Peyer's patch (tissue), 4 donors: ENCODE results near the gene DGKH. TPM values are rescaled to one million over a fixed set of nuclear protein-coding genes. Genes with fewer than 3 reads are reported as not detected.

ENCODE experiments used
- DNase-seq, 3 donors: peaks; one replicate each; pipeline ENCODE4 v3.0.0-alpha.2; 2017 to 2019
- H3K27ac ChIP-seq, 4 donors: fragments of 200-600 bp; sonication (generic); one replicate each; pipeline ENCODE4 v1.5.1; 2016 to 2019
- H3K27me3 ChIP-seq, 2 donors: fragments of 200-600 bp; sonication (generic); one replicate each; pipeline ENCODE4 v1.5.1; 2019
- H3K36me3 ChIP-seq, 3 donors: fragments of 200-600 bp; sonication (generic); one replicate each; pipeline ENCODE4 v1.5.1; 2016 to 2019
- H3K4me1 ChIP-seq, 4 donors: fragments of 200-600 bp; sonication (generic); one replicate each; pipeline ENCODE4 v1.5.1; 2016 to 2019
- H3K4me3 ChIP-seq, 4 donors: fragments of 200-600 bp; sonication (generic); 1 replicate in 3 of 4; 2 replicates in 1 of 4; pipeline ENCODE4 v1.5.1; 2016 to 2019; ENCODE audit warnings: mild to moderate bottlenecking in 1 of 4
- H3K9me3 ChIP-seq, 4 donors: fragments of 200-600 bp; sonication (generic); one replicate each; pipeline ENCODE4 v1.5.1; 2016 to 2019; ENCODE audit warnings: mild to moderate bottlenecking in 1 of 4
- POLR2A ChIP-seq, 2 donors: fragments of 450-650 bp; IDR thresholded peaks; one replicate each; pipeline ENCODE4 v1.5.1; 2017; ENCODE audit warnings: antibody characterized with exemption in 2 of 2, mild to moderate bottlenecking in 2 of 2, moderate library complexity in 2 of 2
- total RNA-seq, 4 donors: library from RNA; depleted of rRNA; stranded (reverse); fragments of >200 nt; gene quantifications; one replicate each; pipeline ENCODE4 v1.1.0, GENCODE V29; 2016
- TF ChIP-seq, protein P1 (sequence below), 6 experiments: fragments of 450-650 bp in 4 of 6; fragments of 200-600 bp in 2 of 6; sonication (generic) in 1 of 6; IDR thresholded peaks; one replicate each; pipeline ENCODE4 v1.5.1; 2017 to 2019; ENCODE audit warnings: antibody characterized with exemption in 6 of 6, mild to moderate bottlenecking in 3 of 6, moderate library complexity in 1 of 6

DGKH gene
- total RNA-seq, 4 donors from 2014 or later, result 9.5 to 30.5 (median 18.8) TPM

DNA sequence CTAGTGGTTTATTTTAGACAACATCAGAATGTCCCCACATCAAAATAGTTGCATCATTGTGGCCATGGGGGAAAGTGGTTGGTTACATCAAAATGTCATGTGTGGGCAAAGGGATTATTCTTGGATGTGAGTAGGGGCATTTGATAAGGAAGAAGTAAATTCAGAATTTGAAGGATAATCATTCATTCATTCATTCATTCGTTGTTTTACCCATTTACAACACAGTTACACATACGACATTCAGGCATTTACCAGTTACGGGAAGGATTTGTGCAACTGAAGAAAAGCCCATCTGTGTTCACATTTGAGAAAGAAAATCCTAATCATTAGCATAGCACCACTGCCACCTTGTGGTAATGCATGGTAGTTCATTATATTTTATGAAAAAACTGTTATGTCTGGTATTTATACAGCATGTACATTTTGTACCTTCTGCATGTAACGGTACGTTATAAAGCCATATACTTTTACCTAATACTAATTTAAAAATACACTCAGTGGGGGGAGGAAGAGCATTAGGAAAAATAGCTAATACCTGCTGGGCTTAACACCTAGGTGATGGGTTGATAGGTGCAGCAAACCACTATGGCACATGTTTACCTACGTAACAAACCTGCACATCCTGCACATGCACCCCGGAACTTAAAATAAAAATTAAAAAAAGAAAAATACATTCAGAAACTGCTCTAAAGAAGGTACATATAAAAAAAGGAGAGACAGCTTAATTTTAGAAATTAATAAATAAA lies 62.1 kb downstream of the DGKH start:
- TF ChIP-seq POLR2A (IDR thresholded peaks at IDR 0.05), result no peak
- TF ChIP-seq, protein P1, sequence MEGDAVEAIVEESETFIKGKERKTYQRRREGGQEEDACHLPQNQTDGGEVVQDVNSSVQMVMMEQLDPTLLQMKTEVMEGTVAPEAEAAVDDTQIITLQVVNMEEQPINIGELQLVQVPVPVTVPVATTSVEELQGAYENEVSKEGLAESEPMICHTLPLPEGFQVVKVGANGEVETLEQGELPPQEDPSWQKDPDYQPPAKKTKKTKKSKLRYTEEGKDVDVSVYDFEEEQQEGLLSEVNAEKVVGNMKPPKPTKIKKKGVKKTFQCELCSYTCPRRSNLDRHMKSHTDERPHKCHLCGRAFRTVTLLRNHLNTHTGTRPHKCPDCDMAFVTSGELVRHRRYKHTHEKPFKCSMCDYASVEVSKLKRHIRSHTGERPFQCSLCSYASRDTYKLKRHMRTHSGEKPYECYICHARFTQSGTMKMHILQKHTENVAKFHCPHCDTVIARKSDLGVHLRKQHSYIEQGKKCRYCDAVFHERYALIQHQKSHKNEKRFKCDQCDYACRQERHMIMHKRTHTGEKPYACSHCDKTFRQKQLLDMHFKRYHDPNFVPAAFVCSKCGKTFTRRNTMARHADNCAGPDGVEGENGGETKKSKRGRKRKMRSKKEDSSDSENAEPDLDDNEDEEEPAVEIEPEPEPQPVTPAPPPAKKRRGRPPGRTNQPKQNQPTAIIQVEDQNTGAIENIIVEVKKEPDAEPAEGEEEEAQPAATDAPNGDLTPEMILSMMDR (IDR thresholded peaks at IDR 0.05), result peak; percentile 66 to 96 (median 90)
- Histone ChIP-seq H3K4me3 (no peak overlapping the region), H3K9me3 (no peaks in the 10 kb centered on the region), H3K27me3 (no peaks in the 10 kb centered on the region), H3K36me3 (no peaks in the 10 kb centered on the region), H3K27ac (no peak overlapping the region), H3K4me1 (no peaks in the 10 kb centered on the region)
- no peak for DNase-seq

DNA sequence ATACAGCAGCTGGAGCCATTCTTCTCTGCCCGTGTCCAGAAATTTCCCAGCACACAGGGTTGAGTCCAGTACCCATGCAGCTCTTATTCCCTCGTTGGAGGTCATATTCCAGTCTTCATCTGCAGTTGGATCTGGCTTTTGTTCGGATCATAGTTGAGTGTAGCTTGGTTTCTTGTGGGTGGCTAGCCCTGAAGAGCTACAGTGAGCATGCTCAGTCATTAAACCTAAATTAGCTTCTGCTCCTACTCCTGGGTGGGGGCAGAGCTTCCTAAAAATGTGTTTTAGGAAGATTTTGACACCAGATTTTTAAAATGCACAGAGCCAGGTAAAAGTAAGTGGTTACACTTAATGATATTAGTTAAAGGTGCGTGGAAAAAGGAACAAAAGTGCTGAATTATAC lies 64.4 kb downstream of the DGKH start:
- Histone ChIP-seq H3K9me3 (no peaks in the 10 kb centered on the region), H3K4me3 (no peak overlapping the region), H3K36me3 (no peaks in the 10 kb centered on the region), H3K27ac (no peak overlapping the region), H3K4me1 (no peaks in the 10 kb centered on the region), H3K27me3 (no peaks in the 10 kb centered on the region)
- TF ChIP-seq POLR2A (IDR thresholded peaks at IDR 0.05), result no peak
- TF ChIP-seq, protein P1 (IDR thresholded peaks at IDR 0.05), result no peak
- no peak for DNase-seq

DNA sequence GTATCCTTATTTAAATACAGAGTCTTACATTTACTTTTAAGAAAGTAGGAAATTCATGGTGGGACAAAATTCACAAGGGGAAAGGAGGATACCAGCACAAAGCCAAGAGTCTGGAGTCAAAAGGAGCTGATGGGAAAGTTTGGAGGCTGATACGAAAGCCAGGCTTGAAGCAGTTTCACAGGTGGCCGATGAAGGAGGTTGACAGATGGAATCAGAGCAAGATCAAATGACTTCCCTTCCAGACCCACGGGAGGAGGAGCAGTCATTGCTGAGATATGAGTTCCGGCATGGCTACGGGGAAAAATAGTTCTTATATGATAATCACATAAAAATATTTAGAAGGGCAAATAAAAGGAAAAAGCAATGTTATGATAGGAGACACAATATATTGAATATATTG lies 65.0 kb downstream of the DGKH start:
- Histone ChIP-seq H3K9me3 (no peaks in the 10 kb centered on the region), H3K27me3 (no peaks in the 10 kb centered on the region), H3K36me3 (no peaks in the 10 kb centered on the region), H3K4me3 (no peak overlapping the region), H3K4me1 (no peaks in the 10 kb centered on the region), H3K27ac (no peak overlapping the region)
- DNase-seq, result no peak
- TF ChIP-seq, protein P1 (IDR thresholded peaks at IDR 0.05), result no peak
- no peak for TF ChIP-seq POLR2A (IDR thresholded peaks at IDR 0.05)

DNA sequence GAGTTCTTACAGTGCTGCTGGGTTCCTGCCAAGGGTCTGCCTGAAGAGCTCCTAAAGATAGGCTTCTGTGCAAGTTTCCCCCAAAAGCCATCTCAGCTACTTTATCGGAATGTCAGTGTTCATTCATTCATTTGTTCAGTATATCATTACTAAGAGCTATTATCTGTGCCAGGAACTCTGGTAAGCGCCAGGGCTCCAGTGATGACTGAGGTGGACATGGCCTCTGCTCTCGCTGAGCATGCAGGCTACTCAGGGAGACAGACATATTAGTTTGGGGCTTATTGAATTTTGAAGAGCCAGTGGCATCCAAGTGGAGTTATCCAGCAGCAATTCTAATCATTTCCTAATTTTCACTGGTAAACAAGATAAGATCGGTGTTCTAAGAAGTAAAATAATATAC lies 65.8 kb downstream of the DGKH start:
- Histone ChIP-seq H3K27me3 (no peaks in the 10 kb centered on the region), H3K9me3 (no peaks in the 10 kb centered on the region), H3K27ac (no peak overlapping the region), H3K36me3 (no peaks in the 10 kb centered on the region), H3K4me1 (no peaks in the 10 kb centered on the region), H3K4me3 (no peak overlapping the region)
- TF ChIP-seq, protein P1 (IDR thresholded peaks at IDR 0.05), result no peak
- TF ChIP-seq POLR2A (IDR thresholded peaks at IDR 0.05), result no peak
- no peak for DNase-seq

DNA sequence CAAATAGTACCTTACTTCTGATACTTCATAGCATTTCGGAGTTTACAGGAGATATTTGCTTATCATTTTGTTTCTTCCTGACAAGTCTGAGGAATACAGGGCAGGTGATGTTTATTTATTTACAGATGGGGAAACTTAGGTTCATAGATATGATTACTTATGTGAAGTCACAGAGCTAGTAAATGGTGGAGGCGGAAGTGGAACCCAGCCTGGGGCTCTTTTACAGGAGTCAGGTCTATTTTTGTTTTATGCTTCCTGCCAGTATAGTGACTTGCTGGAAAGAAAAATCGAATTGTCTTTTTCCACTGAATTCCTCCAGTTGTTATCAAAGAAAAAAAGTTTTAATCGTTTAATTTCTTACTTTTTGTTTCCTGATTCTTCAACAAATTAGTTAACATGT lies 66.5 kb downstream of the DGKH start:
- Histone ChIP-seq H3K9me3 (no peaks in the 10 kb centered on the region), H3K4me3 (no peak overlapping the region), H3K36me3 (no peaks in the 10 kb centered on the region), H3K4me1 (no peaks in the 10 kb centered on the region), H3K27me3 (no peaks in the 10 kb centered on the region), H3K27ac (no peak overlapping the region)
- DNase-seq, result no peak
- no peak for TF ChIP-seq POLR2A (IDR thresholded peaks at IDR 0.05)
- TF ChIP-seq, protein P1 (IDR thresholded peaks at IDR 0.05), result no peak
